Gastrocnemius medialis (tissue), 4 donors: Measurements from ENCODE around the gene PRKCH.

ENCODE experiments used
- CTCF ChIP-seq, 5 experiments: fragments of 450-650 bp in 3 of 5; fragments of 200-600 bp in 2 of 5; sonication (generic) in 2 of 5; IDR thresholded peaks in 4 of 5; conservative IDR thresholded peaks in 1 of 5; 1 replicate in 4 of 5; 2 replicates in 1 of 5; pipeline ENCODE4 v1.5.1; 2016 to 2019; ENCODE audit warnings: antibody characterized with exemption in 5 of 5, mild to moderate bottlenecking in 3 of 5, moderate library complexity in 3 of 5
- POLR2A ChIP-seq, 2 donors: fragments of 450-650 bp; IDR thresholded peaks; one replicate each; pipeline ENCODE4 v1.6.1; 2017; ENCODE audit warnings: antibody characterized with exemption in 2 of 2, mild to moderate bottlenecking in 2 of 2, moderate library complexity in 2 of 2

- TF ChIP-seq CTCF (IDR thresholded peaks at IDR 0.05 in 4 of 5, conservative IDR thresholded peaks at IDR 0.05 in 1 of 5) = no peak
- no peak for TF ChIP-seq POLR2A (IDR thresholded peaks at IDR 0.05)
Observed at GRCh38 chr14:61420326-61420725, 98.9 kb downstream of the PRKCH start.
